Caco-2 (cell line): Measurements from ENCODE around the gene BTBD16. TPM values are rescaled to one million over a fixed set of nuclear protein-coding genes. Genes with fewer than 3 reads are reported as not detected.

Experiments
- BruUV-seq: library from RNA; stranded (reverse); fragments of 400-500 nt; replicated peaks from 2 replicates; lab custom pipeline; 2021; lab: Mats Ljungman, UMichigan
- CTCF ChIA-PET: fragments of 300-600 bp; sonication (Branson Sonifier 250); formaldehyde crosslinking; loops from one replicate; lab custom pipeline; 2022; ENCODE audit warnings: antibody characterized with exemption; lab: Charles Lee
- POLR2A ChIA-PET: fragments of 300-600 bp; sonication (Branson Sonifier 250); formaldehyde crosslinking; loops from one replicate; lab custom pipeline; 2022; ENCODE audit warnings: antibody characterized with exemption; lab: Charles Lee
- DNase-seq, 2 experiments: peaks; one replicate each; pipeline versions ENCODE4 v3.0.0 to v3.0.0-alpha.2; 2020 to 2022
- H3K27me3 ChIP-seq: replicated peaks from 2 replicates; pipeline ENCODE4 v1.6.0; 2011; ENCODE audit warnings: low read length; ENCODE audit not compliant: control insufficient read depth, insufficient read depth
- H3K36me3 ChIP-seq: 2 replicates; pipeline ENCODE4 v1.5.1; 2011; ENCODE audit warnings: low read length; ENCODE audit not compliant: control insufficient read depth, insufficient read depth
- H3K4me1 ChIP-seq: fragments of 250-450 bp; sonication (Bioruptor Pico); 2 replicates; pipeline ENCODE4 v1.5.1; 2020; ENCODE audit warnings: mild to moderate bottlenecking
- H3K4me3 ChIP-seq: 2 replicates; pipeline ENCODE4 v1.5.1; 2011; ENCODE audit warnings: low read depth, mild to moderate bottlenecking, control low read depth, low read length
- H3K9me3 ChIP-seq: fragments of 250-450 bp; sonication (Bioruptor Pico); 2 replicates; pipeline ENCODE4 v1.5.1; 2020; ENCODE audit warnings: mild to moderate bottlenecking, moderate library complexity
- H3K27ac Mint-ChIP-seq: one replicate; pipeline ENCODE4 v1.8.0; 2022; ENCODE audit warnings: mixed read lengths; ENCODE audit not compliant: unreplicated experiment
- H3K27me3 Mint-ChIP-seq: one replicate; pipeline ENCODE4 v1.8.0; 2022; ENCODE audit warnings: mixed read lengths; ENCODE audit not compliant: insufficient read depth, unreplicated experiment
- H3K36me3 Mint-ChIP-seq: one replicate; pipeline ENCODE4 v1.8.0; 2022; ENCODE audit warnings: mild to moderate bottlenecking, mixed read lengths; ENCODE audit not compliant: insufficient read depth, unreplicated experiment
- H3K4me1 Mint-ChIP-seq: one replicate; pipeline ENCODE4 v1.8.0; 2022; ENCODE audit warnings: low read depth, mixed read lengths; ENCODE audit not compliant: unreplicated experiment
- H3K4me3 Mint-ChIP-seq: one replicate; pipeline ENCODE4 v1.8.0; 2022; ENCODE audit warnings: mild to moderate bottlenecking, moderate library complexity, mixed read lengths; ENCODE audit not compliant: unreplicated experiment
- H3K9me3 Mint-ChIP-seq: one replicate; pipeline ENCODE4 v1.8.0; 2022; ENCODE audit warnings: mixed read lengths; ENCODE audit not compliant: unreplicated experiment
- intact Hi-C: fragments of 100-400 bp; cut with micrococcal nuclease; formaldehyde crosslinking; loops from one replicate; pipeline ENCODE4 v1.10.0; 2022; ENCODE audit not compliant: unreplicated experiment
- total RNA-seq: library from RNA; stranded (reverse); gene quantifications from 2 replicates; pipeline ENCODE4 v1.2.3, GENCODE V29; 2022
- TF ChIP-seq, protein P1 (sequence below), 2 experiments: fragments of 200-600 bp in 1 of 2; IDR thresholded peaks; 1 replicate in 1 of 2; 2 replicates in 1 of 2; pipeline versions ENCODE4 v1.5.1 to v1.8.0; 2011 to 2022; ENCODE audit warnings: antibody characterized with exemption in 1 of 2, control low read depth in 1 of 2, inconsistent platforms in 1 of 2, low read depth in 1 of 2, low read length in 1 of 2, mild to moderate bottlenecking in 1 of 2, moderate library complexity in 1 of 2; ENCODE audit not compliant: insufficient read depth in 1 of 2, severe bottlenecking in 1 of 2, unreplicated experiment in 1 of 2

The BTBD16 gene
- total RNA-seq, 1 experiment from 2014 or later, result not detected

DNA sequence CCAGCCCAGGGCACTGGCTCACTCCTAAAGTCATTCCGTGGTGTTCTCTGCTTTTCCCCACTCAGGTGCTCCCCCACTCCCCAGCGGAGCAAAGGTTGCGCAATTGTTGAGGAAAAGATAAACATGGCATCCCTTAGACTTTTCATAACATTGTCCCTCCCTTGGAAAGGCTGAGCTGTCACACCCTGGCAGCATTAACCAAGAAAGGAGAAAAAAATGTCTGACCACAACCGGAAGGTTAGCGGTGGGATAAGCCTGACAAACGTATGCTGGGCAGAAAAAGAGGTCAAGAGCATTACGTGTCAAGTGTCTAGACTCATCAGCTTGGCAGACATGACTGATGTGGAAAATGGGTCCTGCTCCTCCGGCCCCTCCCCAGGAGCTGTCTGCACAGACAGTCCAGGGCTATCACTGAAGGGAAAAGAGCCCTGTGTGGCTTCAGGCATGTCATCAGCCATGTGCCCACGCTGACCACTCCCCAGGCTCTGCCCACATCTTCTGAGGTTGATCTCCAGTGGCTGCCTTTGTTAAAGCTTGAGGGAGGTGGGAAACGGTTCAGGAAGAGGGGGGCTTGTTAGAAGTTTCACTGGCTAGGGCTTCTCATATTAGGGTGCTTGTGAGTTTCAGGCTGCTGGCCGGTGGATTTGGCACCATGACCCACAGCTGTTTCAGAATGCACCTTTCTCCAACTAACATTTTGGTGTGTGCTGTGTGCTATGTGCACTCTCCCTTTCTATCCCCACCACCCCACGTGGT lies 30.1 kb downstream of the BTBD16 start:
- POLR2A ChIA-PET, result no interaction called here
- no peaks in the 10 kb centered on the region for H3K9me3 ChIP-seq
- no peaks in the 10 kb centered on the region for H3K36me3 ChIP-seq
- no peak overlapping the region for H3K27ac Mint-ChIP-seq
- intact Hi-C loops, result no loop called here
- H3K9me3 Mint-ChIP-seq, result peaks cover 13% of the 10 kb centered on the region
- H3K4me3 Mint-ChIP-seq, result no peak overlapping the region
- no TSS peak for BruUV-seq
- no peaks in the 10 kb centered on the region for H3K4me1 ChIP-seq
- H3K4me3 ChIP-seq, result no peak overlapping the region
- H3K27me3 ChIP-seq, result no peaks in the 10 kb centered on the region
- H3K4me1 Mint-ChIP-seq, result peaks cover 5% of the 10 kb centered on the region
- H3K27me3 Mint-ChIP-seq, result no peaks in the 10 kb centered on the region
- CTCF ChIA-PET, result interaction anchor here (0.7 to 1.3 kb wide), 2 partner anchors 132 to 207 kb away, joined by 3 read pairs; no protein-coding TSS in a partner anchor
- no peak for DNase-seq
- TF ChIP-seq, protein P1, sequence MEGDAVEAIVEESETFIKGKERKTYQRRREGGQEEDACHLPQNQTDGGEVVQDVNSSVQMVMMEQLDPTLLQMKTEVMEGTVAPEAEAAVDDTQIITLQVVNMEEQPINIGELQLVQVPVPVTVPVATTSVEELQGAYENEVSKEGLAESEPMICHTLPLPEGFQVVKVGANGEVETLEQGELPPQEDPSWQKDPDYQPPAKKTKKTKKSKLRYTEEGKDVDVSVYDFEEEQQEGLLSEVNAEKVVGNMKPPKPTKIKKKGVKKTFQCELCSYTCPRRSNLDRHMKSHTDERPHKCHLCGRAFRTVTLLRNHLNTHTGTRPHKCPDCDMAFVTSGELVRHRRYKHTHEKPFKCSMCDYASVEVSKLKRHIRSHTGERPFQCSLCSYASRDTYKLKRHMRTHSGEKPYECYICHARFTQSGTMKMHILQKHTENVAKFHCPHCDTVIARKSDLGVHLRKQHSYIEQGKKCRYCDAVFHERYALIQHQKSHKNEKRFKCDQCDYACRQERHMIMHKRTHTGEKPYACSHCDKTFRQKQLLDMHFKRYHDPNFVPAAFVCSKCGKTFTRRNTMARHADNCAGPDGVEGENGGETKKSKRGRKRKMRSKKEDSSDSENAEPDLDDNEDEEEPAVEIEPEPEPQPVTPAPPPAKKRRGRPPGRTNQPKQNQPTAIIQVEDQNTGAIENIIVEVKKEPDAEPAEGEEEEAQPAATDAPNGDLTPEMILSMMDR (IDR thresholded peaks at IDR 0.05; ENCODE audit: insufficient read depth in 1 of 2, low read depth in 1 of 2, low read length in 1 of 2, severe bottlenecking in 1 of 2, unreplicated experiment in 1 of 2), result no peak
- no peaks in the 10 kb centered on the region for H3K36me3 Mint-ChIP-seq

DNA sequence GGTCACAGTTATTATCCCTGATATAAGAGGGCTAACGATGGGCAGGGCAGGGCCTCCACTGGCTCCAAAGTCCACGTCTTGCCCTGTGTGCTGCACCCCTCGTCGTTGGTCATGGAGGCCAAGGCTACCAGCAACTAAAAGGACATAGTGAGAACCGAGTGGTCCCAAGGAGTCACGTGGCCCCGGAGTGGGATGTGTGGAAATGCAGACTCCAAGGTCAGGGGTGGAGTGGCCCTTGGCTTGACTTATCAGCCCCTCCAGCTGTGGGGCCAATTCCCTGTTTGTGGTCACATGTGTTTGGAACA lies 30.7 kb downstream of the BTBD16 start:
- Mint-ChIP-seq H3K27ac (no peak overlapping the region), H3K4me3 (no peak overlapping the region), H3K4me1 (peaks cover 5% of the 10 kb centered on the region), H3K27me3 (no peaks in the 10 kb centered on the region), H3K36me3 (no peaks in the 10 kb centered on the region), H3K9me3 (peaks cover 13% of the 10 kb centered on the region)
- H3K36me3 ChIP-seq, result no peaks in the 10 kb centered on the region
- DNase-seq, result no peak
- no TSS peak for BruUV-seq
- intact Hi-C loops, result no loop called here
- no peak overlapping the region for H3K4me3 ChIP-seq
- TF ChIP-seq, protein P1 (IDR thresholded peaks at IDR 0.05; ENCODE audit: insufficient read depth in 1 of 2, low read depth in 1 of 2, low read length in 1 of 2, severe bottlenecking in 1 of 2, unreplicated experiment in 1 of 2), result no peak
- H3K9me3 ChIP-seq, result no peaks in the 10 kb centered on the region
- ChIA-PET CTCF (interaction anchor here (0.7 to 1.3 kb wide), 3 partner anchors 9 to 206 kb away, joined by 3 to 5 read pairs (median 3); no protein-coding TSS in a partner anchor), POLR2A (no interaction called here)
- no peaks in the 10 kb centered on the region for H3K27me3 ChIP-seq
- no peaks in the 10 kb centered on the region for H3K4me1 ChIP-seq

DNA sequence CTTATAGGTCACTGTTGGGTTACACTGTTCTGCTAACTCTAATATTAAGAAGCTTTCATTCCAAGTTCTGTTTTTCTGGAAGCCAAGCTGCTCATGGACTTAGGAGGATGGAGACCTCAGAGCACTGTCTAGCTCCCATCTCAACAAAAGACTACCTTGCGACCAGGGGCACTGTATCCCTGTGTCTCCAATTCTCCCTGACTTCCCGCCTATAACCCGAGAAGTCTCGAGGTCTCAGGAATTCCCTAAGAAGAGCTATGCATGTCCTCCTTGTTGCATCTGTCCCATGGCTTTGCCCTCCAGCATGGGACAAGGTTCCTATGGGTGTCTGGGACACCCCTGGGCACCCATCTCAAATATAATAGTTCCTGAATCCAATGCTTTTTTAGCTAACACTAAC lies 31.2 kb downstream of the BTBD16 start:
- H3K27me3 Mint-ChIP-seq, result no peaks in the 10 kb centered on the region
- no peak overlapping the region for H3K27ac Mint-ChIP-seq
- H3K36me3 ChIP-seq, result no peaks in the 10 kb centered on the region
- BruUV-seq, result no TSS peak
- ChIA-PET CTCF (interaction anchor here (0.7 to 1.3 kb wide), 3 partner anchors 8 to 206 kb away, joined by 3 to 5 read pairs (median 3); no protein-coding TSS in a partner anchor), POLR2A (no interaction called here)
- peaks cover 13% of the 10 kb centered on the region for H3K9me3 Mint-ChIP-seq
- intact Hi-C loops, result no loop called here
- peaks cover 4% of the 10 kb centered on the region for H3K4me1 ChIP-seq
- H3K4me3 Mint-ChIP-seq, result no peak overlapping the region
- no peak for DNase-seq
- no peaks in the 10 kb centered on the region for H3K27me3 ChIP-seq
- no peaks in the 10 kb centered on the region for H3K36me3 Mint-ChIP-seq
- TF ChIP-seq, protein P1 (IDR thresholded peaks at IDR 0.05; ENCODE audit: insufficient read depth in 1 of 2, low read depth in 1 of 2, low read length in 1 of 2, severe bottlenecking in 1 of 2, unreplicated experiment in 1 of 2), result no peak
- H3K4me3 ChIP-seq, result no peak overlapping the region
- H3K9me3 ChIP-seq, result no peaks in the 10 kb centered on the region
- H3K4me1 Mint-ChIP-seq, result peaks cover 5% of the 10 kb centered on the region
